ENCODE data around the gene SLC35F3.

Gene SLC35F3

DNA sequence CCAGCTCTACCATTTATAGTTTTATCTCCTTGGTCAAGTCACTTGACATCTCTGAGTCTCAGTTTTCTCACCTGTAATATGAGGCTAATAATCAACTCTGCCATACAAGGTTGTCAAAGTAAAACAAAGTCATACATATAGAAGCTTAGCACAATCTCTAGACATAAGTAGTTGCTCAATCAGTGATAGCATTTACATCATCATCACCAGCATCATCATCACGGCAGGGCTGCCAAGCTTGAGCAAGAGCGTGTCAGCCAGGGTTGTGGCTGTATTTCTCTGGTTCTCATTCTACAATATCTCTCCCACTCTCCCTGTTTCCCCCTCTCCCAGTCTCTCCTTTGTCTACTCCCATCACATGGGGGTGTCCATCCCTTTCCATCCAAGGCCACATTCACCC is 427.0 kb downstream of the SLC35F3 start:
- Histone ChIP-seq H3K27ac (ENCODE audit: insufficient read depth in 1 of 2, low read depth in 1 of 2, low read length in 2 of 2, poor library complexity in 1 of 2, severe bottlenecking in 2 of 2) (no peak overlapping the region), H3K4me1 (ENCODE audit: control extremely low read depth in 1 of 4, control insufficient read depth in 4 of 4, insufficient read depth in 4 of 4, low read length in 3 of 4) (peaks cover 0 to 8% (median 4%) of the 10 kb centered on the region in 4 experiments), H3K9me3 (ENCODE audit: control extremely low read depth in 1 of 5, control insufficient read depth in 4 of 5, insufficient read depth in 2 of 5, low read depth in 1 of 5, low read length in 4 of 5) (peaks cover 0 to 6% (median 2%) of the 10 kb centered on the region in 5 experiments), H3K27me3 (replicated peaks in 2 of 5; ENCODE audit: control insufficient read depth in 4 of 5, insufficient read depth in 5 of 5, low read length in 4 of 5) (no peaks in the 10 kb centered on the region), H3K4me3 (ENCODE audit: control insufficient read depth in 1 of 7, extremely low read depth in 1 of 7, insufficient read depth in 4 of 7, low read depth in 2 of 7, low read length in 6 of 7) (no peak overlapping the region), H3K36me3 (ENCODE audit: control insufficient read depth in 4 of 4, insufficient read depth in 4 of 4, low read length in 3 of 4) (no peaks in the 10 kb centered on the region)
- ChIA-PET POLR2A (no interaction called here), CTCF (interaction anchor here (1.3 to 2.0 kb wide), 3 partner anchors 8 to 42 kb away, joined by 3 to 5 read pairs (median 4); partner anchors contain the start of gene COA6)
- DNase-seq = peak in 1 of 3 donors; percentile 23
- 100% methylated on average over 2 of the region's 2 CpGs for WGBS (ENCODE audit: insufficient coverage)

DNA sequence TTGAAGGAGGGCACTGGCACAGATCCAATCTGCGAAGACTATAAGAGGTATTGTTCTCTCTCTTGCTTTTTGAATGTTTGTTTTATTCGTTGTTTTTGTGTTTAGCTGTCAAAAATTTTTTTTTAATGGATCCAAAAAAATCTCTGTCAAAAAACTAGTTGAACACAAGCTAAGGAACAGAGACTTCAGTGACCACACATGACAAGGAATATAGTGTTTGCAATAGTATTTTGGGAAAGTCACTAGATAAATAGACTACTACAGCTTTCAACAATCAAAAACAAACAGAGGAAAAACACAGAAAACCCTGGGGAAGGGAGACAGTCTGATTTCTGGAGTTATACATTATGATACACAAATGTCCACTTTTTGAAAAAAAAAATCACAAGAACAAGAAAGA is 431.9 kb downstream of the SLC35F3 start:
- peaks cover 3 to 29% (median 6%) of the 10 kb centered on the region in 5 experiments for H3K9me3 ChIP-seq (ENCODE audit: control extremely low read depth in 1 of 5, control insufficient read depth in 4 of 5, insufficient read depth in 2 of 5, low read depth in 1 of 5, low read length in 4 of 5)
- ChIA-PET CTCF (interaction anchor here (0.9 to 2.6 kb wide), 7 partner anchors 8 to 38 kb away, joined by 3 to 12 read pairs (median 3); no protein-coding TSS in a partner anchor), POLR2A (no interaction called here)
- H3K27ac ChIP-seq (ENCODE audit: insufficient read depth in 1 of 2, low read depth in 1 of 2, low read length in 2 of 2, poor library complexity in 1 of 2, severe bottlenecking in 2 of 2) = no peak overlapping the region
- DNase-seq = no peak
- no CpG with 5 or more reads among the region's 2 CpGs for WGBS (ENCODE audit: insufficient coverage)
- no peaks in the 10 kb centered on the region for H3K36me3 ChIP-seq (ENCODE audit: control insufficient read depth in 4 of 4, insufficient read depth in 4 of 4, low read length in 3 of 4)
- H3K4me3 ChIP-seq (ENCODE audit: control insufficient read depth in 1 of 7, extremely low read depth in 1 of 7, insufficient read depth in 4 of 7, low read depth in 2 of 7, low read length in 6 of 7) = no peak overlapping the region
- no peaks in the 10 kb centered on the region for H3K4me1 ChIP-seq (ENCODE audit: control extremely low read depth in 1 of 4, control insufficient read depth in 4 of 4, insufficient read depth in 4 of 4, low read length in 3 of 4)
- H3K27me3 ChIP-seq (replicated peaks in 2 of 5; ENCODE audit: control insufficient read depth in 4 of 5, insufficient read depth in 5 of 5, low read length in 4 of 5) = no peaks in the 10 kb centered on the region

DNA sequence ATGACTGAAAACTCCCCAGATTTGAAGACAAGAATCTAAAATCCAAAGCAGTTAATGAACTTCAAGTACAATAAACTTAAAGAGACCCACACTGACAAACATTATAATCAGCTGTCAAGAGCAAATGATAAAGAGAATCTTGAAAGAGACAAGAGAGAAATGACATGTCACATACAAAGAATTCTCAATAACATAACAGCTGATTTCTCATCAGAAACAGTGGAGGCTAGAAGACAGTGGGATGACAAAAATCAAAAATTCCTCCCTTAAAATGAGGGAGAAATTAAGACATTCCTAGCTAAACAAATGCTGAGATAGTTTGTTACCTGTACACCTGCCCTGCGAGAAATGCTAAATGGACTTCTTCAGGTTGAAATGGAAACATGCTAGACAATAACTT is 432.8 kb downstream of the SLC35F3 start:
- no peaks in the 10 kb centered on the region for H3K4me1 ChIP-seq (ENCODE audit: control extremely low read depth in 1 of 4, control insufficient read depth in 4 of 4, insufficient read depth in 4 of 4, low read length in 3 of 4)
- POLR2A ChIA-PET = no interaction called here
- CTCF ChIA-PET = interaction anchor here (1.4 to 2.6 kb wide), 5 partner anchors 9 to 28 kb away, joined by 3 to 12 read pairs (median 5); no protein-coding TSS in a partner anchor
- no peak overlapping the region for H3K4me3 ChIP-seq (ENCODE audit: control insufficient read depth in 1 of 7, extremely low read depth in 1 of 7, insufficient read depth in 4 of 7, low read depth in 2 of 7, low read length in 6 of 7)
- 100% methylated on average over 1 of the region's 1 CpG for WGBS (ENCODE audit: insufficient coverage)
- peaks cover 3 to 29% (median 6%) of the 10 kb centered on the region in 5 experiments for H3K9me3 ChIP-seq (ENCODE audit: control extremely low read depth in 1 of 5, control insufficient read depth in 4 of 5, insufficient read depth in 2 of 5, low read depth in 1 of 5, low read length in 4 of 5)
- no peak overlapping the region for H3K27ac ChIP-seq (ENCODE audit: insufficient read depth in 1 of 2, low read depth in 1 of 2, low read length in 2 of 2, poor library complexity in 1 of 2, severe bottlenecking in 2 of 2)
- H3K36me3 ChIP-seq (ENCODE audit: control insufficient read depth in 4 of 4, insufficient read depth in 4 of 4, low read length in 3 of 4) = no peaks in the 10 kb centered on the region
- no peaks in the 10 kb centered on the region for H3K27me3 ChIP-seq (replicated peaks in 2 of 5; ENCODE audit: control insufficient read depth in 4 of 5, insufficient read depth in 5 of 5, low read length in 4 of 5)
- no peak for DNase-seq

DNA sequence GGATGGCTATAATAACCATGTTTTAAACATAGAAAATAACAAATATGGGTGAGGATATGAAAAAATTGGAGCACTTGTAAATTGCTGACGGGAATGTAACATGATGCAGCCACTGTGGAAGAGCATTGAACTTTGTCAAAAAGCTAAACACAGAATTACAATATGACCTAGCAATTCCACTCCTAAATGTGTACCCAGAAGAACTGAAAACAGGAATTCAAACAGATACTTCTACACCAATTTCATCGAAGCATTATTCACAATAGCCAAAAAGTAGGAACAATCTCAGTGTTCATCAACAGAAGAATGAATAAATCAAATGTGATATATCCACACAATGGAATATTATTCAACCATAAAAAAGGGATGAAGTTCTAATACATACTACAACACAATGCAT is 436.1 kb downstream of the SLC35F3 start:
- H3K9me3 ChIP-seq (ENCODE audit: control extremely low read depth in 1 of 5, control insufficient read depth in 4 of 5, insufficient read depth in 2 of 5, low read depth in 1 of 5, low read length in 4 of 5) = peaks cover 3 to 31% (median 6%) of the 10 kb centered on the region in 5 experiments
- DNase-seq = no peak
- H3K27me3 ChIP-seq (replicated peaks in 2 of 5; ENCODE audit: control insufficient read depth in 4 of 5, insufficient read depth in 5 of 5, low read length in 4 of 5) = no peaks in the 10 kb centered on the region
- no peaks in the 10 kb centered on the region for H3K36me3 ChIP-seq (ENCODE audit: control insufficient read depth in 4 of 4, insufficient read depth in 4 of 4, low read length in 3 of 4)
- no peak overlapping the region for H3K4me3 ChIP-seq (ENCODE audit: control insufficient read depth in 1 of 7, extremely low read depth in 1 of 7, insufficient read depth in 4 of 7, low read depth in 2 of 7, low read length in 6 of 7)
- no peak overlapping the region for H3K27ac ChIP-seq (ENCODE audit: insufficient read depth in 1 of 2, low read depth in 1 of 2, low read length in 2 of 2, poor library complexity in 1 of 2, severe bottlenecking in 2 of 2)
- 100% methylated on average over 1 of the region's 2 CpGs for WGBS (ENCODE audit: insufficient coverage)
- ChIA-PET CTCF (interaction anchor here (0.9 to 1.2 kb wide), 2 partner anchors 12 to 19 kb away, joined by 4 to 6 read pairs; no protein-coding TSS in a partner anchor), POLR2A (no interaction called here)
- no peaks in the 10 kb centered on the region for H3K4me1 ChIP-seq (ENCODE audit: control extremely low read depth in 1 of 4, control insufficient read depth in 4 of 4, insufficient read depth in 4 of 4, low read length in 3 of 4)

DNA sequence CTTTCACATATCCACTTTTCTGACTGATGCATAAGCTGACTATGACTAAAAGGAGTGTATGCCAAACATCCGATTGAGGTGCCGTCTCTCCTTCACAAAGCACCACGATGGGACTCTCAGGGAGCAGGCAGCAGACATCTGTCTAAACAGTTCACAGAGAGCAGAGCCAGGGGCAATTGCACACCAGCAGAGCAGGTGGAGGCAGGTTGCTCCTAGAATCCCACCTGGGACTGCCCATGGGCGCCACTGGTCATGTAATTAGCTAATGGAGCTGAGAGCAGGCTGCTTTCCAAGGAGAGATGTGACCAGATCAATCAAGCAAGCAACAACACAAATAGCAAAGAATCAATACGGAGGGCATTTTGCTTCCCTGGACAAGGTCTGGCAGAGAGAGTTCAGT is 438.3 kb downstream of the SLC35F3 start:
- CTCF ChIA-PET = interaction anchor here (1.4 to 1.7 kb wide), 2 partner anchors 10 to 16 kb away, joined by 3 to 5 read pairs; no protein-coding TSS in a partner anchor

DNA sequence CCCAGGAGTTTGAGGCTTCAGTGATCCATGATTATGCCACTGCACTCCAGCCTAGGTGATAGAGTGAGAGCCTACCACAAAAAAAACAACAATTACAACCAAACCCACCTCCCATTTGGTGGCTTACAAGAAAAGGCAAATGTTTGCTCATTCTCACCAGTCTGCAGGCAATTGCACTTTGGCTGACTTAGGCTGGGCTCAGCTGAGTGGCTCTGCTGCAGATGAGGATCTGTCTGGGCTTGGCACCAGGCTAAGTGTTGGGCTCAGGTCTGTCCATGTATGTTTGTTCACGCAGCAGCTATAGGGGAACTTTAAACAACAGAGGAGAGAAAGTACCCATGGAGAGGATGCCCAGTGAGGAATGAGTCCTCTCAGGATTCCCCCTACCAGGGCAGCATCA is 440.8 kb downstream of the SLC35F3 start:
- Histone ChIP-seq H3K4me1 (ENCODE audit: control extremely low read depth in 1 of 4, control insufficient read depth in 4 of 4, insufficient read depth in 4 of 4, low read length in 3 of 4) (no peaks in the 10 kb centered on the region), H3K27ac (ENCODE audit: insufficient read depth in 1 of 2, low read depth in 1 of 2, low read length in 2 of 2, poor library complexity in 1 of 2, severe bottlenecking in 2 of 2) (no peak overlapping the region), H3K36me3 (ENCODE audit: control insufficient read depth in 4 of 4, insufficient read depth in 4 of 4, low read length in 3 of 4) (no peaks in the 10 kb centered on the region), H3K9me3 (ENCODE audit: control extremely low read depth in 1 of 5, control insufficient read depth in 4 of 5, insufficient read depth in 2 of 5, low read depth in 1 of 5, low read length in 4 of 5) (peaks cover 0 to 12% (median 0%) of the 10 kb centered on the region in 5 experiments), H3K27me3 (replicated peaks in 2 of 5; ENCODE audit: control insufficient read depth in 4 of 5, insufficient read depth in 5 of 5, low read length in 4 of 5) (no peaks in the 10 kb centered on the region), H3K4me3 (ENCODE audit: control insufficient read depth in 1 of 7, extremely low read depth in 1 of 7, insufficient read depth in 4 of 7, low read depth in 2 of 7, low read length in 6 of 7) (no peak overlapping the region)
- CTCF ChIA-PET = no interaction called here
- POLR2A ChIA-PET = no interaction called here
- DNase-seq = no peak
- 92% methylated on average over 1 of the region's 1 CpG for WGBS (ENCODE audit: insufficient coverage)

More for the DNA sequence above, 438.3 kb downstream of the SLC35F3 start:
- no peaks in the 10 kb centered on the region for H3K27me3 ChIP-seq (replicated peaks in 2 of 5; ENCODE audit: control insufficient read depth in 4 of 5, insufficient read depth in 5 of 5, low read length in 4 of 5)
- POLR2A ChIA-PET = no interaction called here
- peaks cover 0 to 21% (median 0%) of the 10 kb centered on the region in 5 experiments for H3K9me3 ChIP-seq (ENCODE audit: control extremely low read depth in 1 of 5, control insufficient read depth in 4 of 5, insufficient read depth in 2 of 5, low read depth in 1 of 5, low read length in 4 of 5)
- H3K27ac ChIP-seq (ENCODE audit: insufficient read depth in 1 of 2, low read depth in 1 of 2, low read length in 2 of 2, poor library complexity in 1 of 2, severe bottlenecking in 2 of 2) = no peak overlapping the region
- H3K4me1 ChIP-seq (ENCODE audit: control extremely low read depth in 1 of 4, control insufficient read depth in 4 of 4, insufficient read depth in 4 of 4, low read length in 3 of 4) = no peaks in the 10 kb centered on the region
- 96% methylated on average over 4 of the region's 5 CpGs for WGBS (ENCODE audit: insufficient coverage)
- H3K4me3 ChIP-seq (ENCODE audit: control insufficient read depth in 1 of 7, extremely low read depth in 1 of 7, insufficient read depth in 4 of 7, low read depth in 2 of 7, low read length in 6 of 7) = no peak overlapping the region
- H3K36me3 ChIP-seq (ENCODE audit: control insufficient read depth in 4 of 4, insufficient read depth in 4 of 4, low read length in 3 of 4) = no peaks in the 10 kb centered on the region
- DNase-seq = no peak

DNA sequence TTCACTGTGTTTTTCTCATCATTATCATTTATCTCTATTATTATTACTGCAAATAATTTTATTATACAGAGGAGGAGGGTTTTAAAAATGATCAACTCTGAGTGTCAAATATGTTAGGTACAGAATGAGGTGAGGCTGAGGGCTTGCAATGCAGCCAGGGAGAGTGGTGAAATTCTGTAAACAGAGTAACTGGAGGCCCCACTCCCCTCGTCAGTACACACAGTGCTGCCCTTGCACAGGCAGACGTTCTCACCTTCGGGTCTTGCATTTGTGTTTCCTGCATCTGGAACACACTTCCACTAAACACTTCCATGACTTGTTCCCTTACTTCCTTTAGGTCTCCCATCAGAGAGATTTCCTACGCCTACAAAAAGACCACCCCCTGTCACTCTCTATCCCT is 444.5 kb downstream of the SLC35F3 start:
- DNase-seq = no peak
- Histone ChIP-seq H3K4me3 (ENCODE audit: control insufficient read depth in 1 of 7, extremely low read depth in 1 of 7, insufficient read depth in 4 of 7, low read depth in 2 of 7, low read length in 6 of 7) (no peak overlapping the region), H3K9me3 (ENCODE audit: control extremely low read depth in 1 of 5, control insufficient read depth in 4 of 5, insufficient read depth in 2 of 5, low read depth in 1 of 5, low read length in 4 of 5) (peaks cover 0 to 6% (median 0%) of the 10 kb centered on the region in 5 experiments), H3K27ac (ENCODE audit: insufficient read depth in 1 of 2, low read depth in 1 of 2, low read length in 2 of 2, poor library complexity in 1 of 2, severe bottlenecking in 2 of 2) (no peak overlapping the region), H3K27me3 (replicated peaks in 2 of 5; ENCODE audit: control insufficient read depth in 4 of 5, insufficient read depth in 5 of 5, low read length in 4 of 5) (no peaks in the 10 kb centered on the region), H3K36me3 (ENCODE audit: control insufficient read depth in 4 of 4, insufficient read depth in 4 of 4, low read length in 3 of 4) (no peaks in the 10 kb centered on the region), H3K4me1 (ENCODE audit: control extremely low read depth in 1 of 4, control insufficient read depth in 4 of 4, insufficient read depth in 4 of 4, low read length in 3 of 4) (no peaks in the 10 kb centered on the region)
- WGBS (ENCODE audit: insufficient coverage) = 90% methylated on average over 3 of the region's 4 CpGs
- ChIA-PET CTCF (no interaction called here), POLR2A (no interaction called here)

Measured in common myeloid progenitor, CD34-positive (primary cell).